Lower lobe of right lung (tissue), 2 donors: Measurements from ENCODE around the gene PBRM1. TPM values are rescaled to one million over a fixed set of nuclear protein-coding genes. Genes with fewer than 3 reads are reported as not detected.

Experiments used
- ATAC-seq, 2 donors: fragments of 200-7000 bp; cut with Tn5 transposase; one replicate each; pipeline ENCODE4 v1.9.1; 2020 to 2022; ENCODE audit warnings: mild to moderate bottlenecking in 2 of 2, moderate library complexity in 2 of 2
- DNase-seq: peaks from one replicate; pipeline ENCODE4 v3.0.0-alpha.2; 2020
- H3K27ac ChIP-seq: fragments of 200-600 bp; one replicate; pipeline ENCODE4 v1.8.0; 2022
- H3K27me3 ChIP-seq: fragments of 200-600 bp; one replicate; pipeline ENCODE4 v1.8.0; 2022; ENCODE audit warnings: low read depth
- H3K36me3 ChIP-seq: fragments of 200-600 bp; one replicate; pipeline ENCODE4 v1.8.0; 2022; ENCODE audit warnings: mild to moderate bottlenecking
- H3K4me1 ChIP-seq: fragments of 200-600 bp; one replicate; pipeline ENCODE4 v1.8.0; 2022
- H3K4me3 ChIP-seq: fragments of 200-600 bp; one replicate; pipeline ENCODE4 v1.8.0; 2022; ENCODE audit warnings: mild to moderate bottlenecking
- H3K9me3 ChIP-seq: fragments of 200-600 bp; one replicate; pipeline ENCODE4 v1.8.0; 2022
- intact Hi-C: fragments of 100-400 bp; cut with DNase I; formaldehyde crosslinking; loops from one replicate; pipeline ENCODE4 v1.11.0; 2022
- total RNA-seq: library from RNA; stranded (reverse); fragmentation: NEBNext Ultra II Directional; extraction: Animal tissue kit (Norgen Biotek cat#: 25700); gene quantifications from one replicate; pipeline ENCODE4 v1.2.1, GENCODE V29; 2021
- TF ChIP-seq, protein P1 (sequence below): fragments of 200-600 bp; IDR thresholded peaks from one replicate; pipeline ENCODE4 v1.8.0; 2022; ENCODE audit warnings: antibody characterized with exemption, mild to moderate bottlenecking
- donor health status: DM: no; HTN: yes; CAD: no; lungs with severe emphysema.

Gene PBRM1
- total RNA-seq, 1 donor from 2014 or later: 88.3 TPM

DNA sequence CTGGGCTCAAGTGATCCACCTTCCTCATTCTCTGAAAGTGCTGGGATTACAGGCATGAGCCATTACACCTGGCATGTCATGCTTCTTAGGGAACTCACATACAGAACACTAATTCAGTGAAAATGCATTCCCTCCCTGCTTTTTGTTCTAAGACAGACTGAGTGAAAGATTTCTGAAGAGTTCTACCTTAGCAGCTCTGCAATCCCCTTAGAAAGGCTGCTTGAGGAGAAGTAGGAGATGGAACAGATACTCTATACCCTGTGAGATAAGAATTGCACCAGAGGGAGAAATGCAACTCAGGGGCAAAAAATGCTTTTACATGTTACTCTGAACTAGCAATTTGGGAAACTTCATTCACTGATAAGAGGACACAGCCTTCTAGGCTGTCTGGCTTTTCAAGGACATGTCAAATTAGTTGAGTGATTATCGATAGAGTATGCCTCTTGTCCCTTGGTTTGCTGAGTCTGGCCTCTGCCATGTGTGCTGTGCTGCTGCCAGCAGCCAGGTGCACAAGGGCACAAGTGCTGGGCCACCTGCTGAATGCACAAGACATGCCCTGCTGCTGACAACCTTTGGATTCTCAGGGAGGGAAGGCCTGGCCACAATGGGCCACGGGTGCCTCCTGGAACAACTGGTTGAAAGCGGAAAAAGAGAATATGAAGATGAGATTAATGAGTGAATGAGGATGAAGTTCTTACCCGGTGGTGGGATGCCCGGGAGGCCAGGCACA lies 131.5 kb downstream of the PBRM1 start:
- Histone ChIP-seq H3K4me3 (no peak overlapping the region), H3K9me3 (no peaks in the 10 kb centered on the region), H3K27ac (no peak overlapping the region), H3K27me3 (no peaks in the 10 kb centered on the region), H3K4me1 (no peaks in the 10 kb centered on the region), H3K36me3 (peaks cover 83% of the 10 kb centered on the region)
- TF ChIP-seq, protein P1, sequence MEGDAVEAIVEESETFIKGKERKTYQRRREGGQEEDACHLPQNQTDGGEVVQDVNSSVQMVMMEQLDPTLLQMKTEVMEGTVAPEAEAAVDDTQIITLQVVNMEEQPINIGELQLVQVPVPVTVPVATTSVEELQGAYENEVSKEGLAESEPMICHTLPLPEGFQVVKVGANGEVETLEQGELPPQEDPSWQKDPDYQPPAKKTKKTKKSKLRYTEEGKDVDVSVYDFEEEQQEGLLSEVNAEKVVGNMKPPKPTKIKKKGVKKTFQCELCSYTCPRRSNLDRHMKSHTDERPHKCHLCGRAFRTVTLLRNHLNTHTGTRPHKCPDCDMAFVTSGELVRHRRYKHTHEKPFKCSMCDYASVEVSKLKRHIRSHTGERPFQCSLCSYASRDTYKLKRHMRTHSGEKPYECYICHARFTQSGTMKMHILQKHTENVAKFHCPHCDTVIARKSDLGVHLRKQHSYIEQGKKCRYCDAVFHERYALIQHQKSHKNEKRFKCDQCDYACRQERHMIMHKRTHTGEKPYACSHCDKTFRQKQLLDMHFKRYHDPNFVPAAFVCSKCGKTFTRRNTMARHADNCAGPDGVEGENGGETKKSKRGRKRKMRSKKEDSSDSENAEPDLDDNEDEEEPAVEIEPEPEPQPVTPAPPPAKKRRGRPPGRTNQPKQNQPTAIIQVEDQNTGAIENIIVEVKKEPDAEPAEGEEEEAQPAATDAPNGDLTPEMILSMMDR: no peak
- ATAC-seq (no peak), DNase-seq (no peak)
- intact Hi-C loops: no loop called here

DNA sequence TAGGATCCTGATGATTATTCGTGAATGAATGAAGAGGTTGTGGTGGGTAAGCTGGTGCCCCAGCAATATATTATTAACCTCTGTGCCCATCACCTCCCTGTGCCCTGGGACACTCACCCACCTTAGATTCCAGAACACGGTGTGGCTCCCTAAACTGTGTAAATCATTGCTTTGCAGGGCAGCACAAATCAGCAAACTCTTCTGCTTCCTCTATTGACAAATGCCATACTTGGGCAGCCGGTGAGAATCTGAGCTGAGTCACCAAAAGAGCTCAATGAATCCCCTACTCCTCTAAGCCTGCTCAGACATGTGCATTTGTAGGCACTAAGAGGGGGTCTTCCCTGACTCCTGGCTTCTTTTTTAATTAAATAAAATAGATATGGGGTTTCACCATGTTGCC lies 133.6 kb downstream of the PBRM1 start:
- Histone ChIP-seq H3K4me1 (no peaks in the 10 kb centered on the region), H3K9me3 (no peaks in the 10 kb centered on the region), H3K27me3 (no peaks in the 10 kb centered on the region), H3K4me3 (no peak overlapping the region), H3K36me3 (peaks cover 85% of the 10 kb centered on the region), H3K27ac (no peak overlapping the region)
- ATAC-seq (peak; percentile 76 to 83), DNase-seq (no peak)
- intact Hi-C loops: no loop called here
- TF ChIP-seq, protein P1: no peak

DNA sequence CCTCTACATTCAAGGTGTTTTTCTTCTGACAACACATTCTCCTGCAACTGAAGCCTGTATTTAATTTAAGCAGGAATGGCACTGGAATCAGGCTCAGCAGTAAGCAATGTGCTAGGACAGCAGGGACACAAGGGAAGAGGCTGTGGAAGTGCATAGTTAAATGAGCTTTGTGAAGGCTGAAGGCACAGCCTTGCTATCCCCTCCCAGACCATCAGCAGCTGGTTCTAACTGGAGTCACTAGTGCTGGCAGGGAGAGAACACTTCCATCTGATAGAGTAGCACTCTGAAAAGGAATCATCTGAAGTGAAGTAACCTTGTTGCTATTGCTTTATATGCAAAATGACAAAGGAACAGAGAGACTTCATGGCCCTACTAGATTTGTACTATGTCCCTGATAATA lies 134.6 kb downstream of the PBRM1 start:
- intact Hi-C loops: no loop called here
- Histone ChIP-seq H3K4me1 (no peaks in the 10 kb centered on the region), H3K4me3 (no peak overlapping the region), H3K27ac (no peak overlapping the region), H3K27me3 (no peaks in the 10 kb centered on the region), H3K36me3 (peaks cover 92% of the 10 kb centered on the region), H3K9me3 (no peaks in the 10 kb centered on the region)
- ATAC-seq: no peak
- TF ChIP-seq, protein P1: no peak
- DNase-seq: no peak

DNA sequence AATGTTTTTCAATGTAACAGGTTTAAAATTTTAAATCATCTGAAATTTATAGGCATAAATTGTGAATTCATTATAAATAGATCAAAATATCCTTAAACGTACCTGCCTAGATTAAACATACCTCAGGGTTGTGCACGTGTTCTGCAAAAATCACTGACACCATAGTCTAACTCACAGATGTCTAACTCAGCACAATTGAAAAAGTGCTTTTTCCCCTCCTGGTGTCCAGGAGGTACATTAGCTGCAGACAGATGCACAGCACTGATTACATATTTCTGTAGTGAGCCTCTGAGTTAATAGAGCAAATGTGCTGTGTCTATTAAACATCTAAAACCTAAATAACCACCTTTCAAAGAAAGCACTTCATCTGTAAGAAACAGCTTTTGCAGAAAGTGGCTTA lies 138.6 kb downstream of the PBRM1 start:
- intact Hi-C loops: no loop called here
- H3K4me3 ChIP-seq: no peak overlapping the region
- H3K4me1 ChIP-seq: no peaks in the 10 kb centered on the region
- DNase-seq: no peak
- H3K27me3 ChIP-seq: no peaks in the 10 kb centered on the region
- H3K36me3 ChIP-seq: peaks cover 82% of the 10 kb centered on the region
- TF ChIP-seq, protein P1: no peak
- ATAC-seq: no peak
- no peaks in the 10 kb centered on the region for H3K9me3 ChIP-seq
- H3K27ac ChIP-seq: no peak overlapping the region

DNA sequence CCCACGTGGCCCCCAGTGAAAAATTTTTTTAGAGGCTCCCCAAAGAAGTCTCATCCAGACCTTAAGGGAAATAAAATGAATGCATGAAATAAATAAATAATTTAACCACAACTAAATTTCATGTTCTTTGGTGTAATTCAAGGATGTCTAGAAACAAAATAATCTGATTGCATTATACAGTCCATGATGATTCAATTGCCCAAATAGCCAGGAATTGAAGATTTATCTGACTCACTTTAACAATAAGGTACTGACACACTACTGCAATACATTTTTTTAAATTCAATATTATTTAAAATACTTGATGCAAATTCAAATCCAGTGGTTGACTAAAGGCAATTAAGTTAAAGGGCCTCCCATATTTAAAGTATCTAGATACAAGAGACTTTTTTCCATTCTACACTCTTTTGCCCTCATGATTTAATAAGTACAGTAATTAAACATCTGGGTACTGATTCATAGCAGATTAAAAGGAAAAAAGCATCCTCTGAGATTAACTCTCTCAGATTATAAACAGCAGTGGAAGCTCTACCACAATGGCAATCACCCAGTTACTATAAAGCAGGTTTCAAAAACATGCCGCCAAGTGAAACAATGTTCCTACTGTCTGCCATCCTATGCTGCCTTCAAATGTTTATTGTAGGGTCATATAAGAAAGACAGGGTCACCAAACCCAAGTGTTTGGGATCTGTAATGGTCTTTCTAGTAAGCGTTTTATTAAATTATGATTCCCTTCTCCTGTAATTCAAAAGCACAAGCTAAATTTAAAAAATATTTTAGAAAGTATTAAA lies 139.4 kb downstream of the PBRM1 start:
- no peak for ATAC-seq
- DNase-seq: no peak
- Histone ChIP-seq H3K27ac (no peak overlapping the region), H3K4me3 (no peak overlapping the region), H3K36me3 (peaks cover 81% of the 10 kb centered on the region), H3K27me3 (no peaks in the 10 kb centered on the region), H3K4me1 (no peaks in the 10 kb centered on the region), H3K9me3 (no peaks in the 10 kb centered on the region)
- intact Hi-C loops: no loop called here
- TF ChIP-seq, protein P1: no peak
